Measurements from ENCODE around the gene SPRR2G.
"Not testable (repeated sequence)": the region's sequence is repeated elsewhere in the genome, so short reads cannot be mapped to it uniquely, and the experiment has no call there.

SPRR2G gene

GRCh38 chr1:153150846-153151245 lies at the start of gene SPRR2G:
SPRR2G (minus strand) TSS chr1:153150890; CDS start chr1:153150110, 780 bp downstream.
- FAIRE-seq: no peak

- no peak for FAIRE-seq
Observed at GRCh38 chr1:153195216-153195615, 44.5 kb upstream of the SPRR2G start.

GRCh38 chr1:153194331-153195050 lies 43.8 kb upstream of the SPRR2G start:
- FAIRE-seq: no peak

GRCh38 chr1:153192697-153193096 lies 42.0 kb upstream of the SPRR2G start:
- no peak for FAIRE-seq

- FAIRE-seq: no peak
Observed at GRCh38 chr1:153190373-153190772, 39.7 kb upstream of the SPRR2G start.

GRCh38 chr1:153188301-153188700 lies 37.6 kb upstream of the SPRR2G start:
- not testable (repeated sequence) for FAIRE-seq

- no peak for FAIRE-seq
Observed at GRCh38 chr1:153180556-153180955, 29.9 kb upstream of the SPRR2G start.

GRCh38 chr1:153178922-153179321 lies 28.2 kb upstream of the SPRR2G start:
- FAIRE-seq: no peak

GRCh38 chr1:153174624-153175023 lies 23.9 kb upstream of the SPRR2G start:
- no peak for FAIRE-seq

- FAIRE-seq: no peak
Observed at GRCh38 chr1:153168686-153169085, 18.0 kb upstream of the SPRR2G start.

- FAIRE-seq: no peak
Observed at GRCh38 chr1:153155541-153155940, 4.9 kb upstream of the SPRR2G start.

GRCh38 chr1:153152481-153152880 lies 1.8 kb upstream of the SPRR2G start:
- no peak for FAIRE-seq

- no peak for FAIRE-seq
Observed at GRCh38 chr1:153141377-153141776, 9.3 kb downstream of the SPRR2G start.

- no peak for FAIRE-seq
Observed at GRCh38 chr1:153140484-153140883, 10.2 kb downstream of the SPRR2G start.

GRCh38 chr1:153133743-153134142 lies 16.9 kb downstream of the SPRR2G start:
- no peak for FAIRE-seq

GRCh38 chr1:153133267-153133666 lies 17.4 kb downstream of the SPRR2G start:
- no peak for FAIRE-seq

GRCh38 chr1:153128688-153129087 lies 22.0 kb downstream of the SPRR2G start:
- not testable (repeated sequence) for FAIRE-seq

- FAIRE-seq: no peak
Observed at GRCh38 chr1:153127296-153127695, 23.4 kb downstream of the SPRR2G start.

GRCh38 chr1:153125536-153125935 lies 25.2 kb downstream of the SPRR2G start:
- FAIRE-seq: no peak

- FAIRE-seq: not testable (repeated sequence)
Observed at GRCh38 chr1:153123793-153124192, 26.9 kb downstream of the SPRR2G start.

- FAIRE-seq: no peak
Observed at GRCh38 chr1:153122831-153123421, 27.8 kb downstream of the SPRR2G start.

GRCh38 chr1:153120945-153121344 lies 29.7 kb downstream of the SPRR2G start:
- FAIRE-seq: no peak

GRCh38 chr1:153119491-153119971 lies 31.2 kb downstream of the SPRR2G start:
- FAIRE-seq: no peak

- FAIRE-seq: not testable (repeated sequence)
Observed at GRCh38 chr1:153115264-153115663, 35.4 kb downstream of the SPRR2G start.

Measured in endometrium (tissue), 2 donors.